ENCODE results near the gene EDNRA.

Gene EDNRA

GRCh38 chr4:147539959-147540358, 59.1 kb downstream of the EDNRA start:
- no peak for DNase-seq (ENCODE audit: extremely low read depth in 1 of 2, low read depth in 1 of 2)

GRCh38 chr4:147542229-147542990, 61.5 kb downstream of the EDNRA start:
- DNase-seq (ENCODE audit: extremely low read depth in 1 of 2, low read depth in 1 of 2): no peak

- DNase-seq (ENCODE audit: extremely low read depth in 1 of 2, low read depth in 1 of 2): no peak
Measured at GRCh38 chr4:147543034-147543433, 62.1 kb downstream of the EDNRA start.

GRCh38 chr4:147546349-147546748, 65.5 kb downstream of the EDNRA start:
- DNase-seq (ENCODE audit: extremely low read depth in 1 of 2, low read depth in 1 of 2): no peak

- no peak for DNase-seq (ENCODE audit: extremely low read depth in 1 of 2, low read depth in 1 of 2)
Measured at GRCh38 chr4:147547314-147548056, 66.6 kb downstream of the EDNRA start.

GRCh38 chr4:147548256-147548655, 67.4 kb downstream of the EDNRA start:
- DNase-seq (ENCODE audit: extremely low read depth in 1 of 2, low read depth in 1 of 2): no peak

GRCh38 chr4:147550626-147551246, 69.8 kb downstream of the EDNRA start:
- no peak for DNase-seq (ENCODE audit: extremely low read depth in 1 of 2, low read depth in 1 of 2)

- no peak for DNase-seq (ENCODE audit: extremely low read depth in 1 of 2, low read depth in 1 of 2)
Measured at GRCh38 chr4:147560625-147561024, 79.7 kb downstream of the EDNRA start.

- no peak for DNase-seq (ENCODE audit: extremely low read depth in 1 of 2, low read depth in 1 of 2)
Measured at GRCh38 chr4:147566762-147567161, 85.9 kb downstream of the EDNRA start.

GRCh38 chr4:147567276-147567675, 86.4 kb downstream of the EDNRA start:
- DNase-seq (ENCODE audit: extremely low read depth in 1 of 2, low read depth in 1 of 2): no peak

- DNase-seq (ENCODE audit: extremely low read depth in 1 of 2, low read depth in 1 of 2): no peak
Measured at GRCh38 chr4:147570616-147571015, 89.7 kb downstream of the EDNRA start.

GRCh38 chr4:147571036-147571770, 90.3 kb downstream of the EDNRA start:
- no peak for DNase-seq (ENCODE audit: extremely low read depth in 1 of 2, low read depth in 1 of 2)

GRCh38 chr4:147576084-147576483, 95.2 kb downstream of the EDNRA start:
- DNase-seq (ENCODE audit: extremely low read depth in 1 of 2, low read depth in 1 of 2): no peak

GRCh38 chr4:147578051-147578476, 97.2 kb downstream of the EDNRA start:
- DNase-seq (ENCODE audit: extremely low read depth in 1 of 2, low read depth in 1 of 2): no peak

GRCh38 chr4:147578593-147578992, 97.7 kb downstream of the EDNRA start:
- no peak for DNase-seq (ENCODE audit: extremely low read depth in 1 of 2, low read depth in 1 of 2)

GRCh38 chr4:147580396-147580795, 99.5 kb downstream of the EDNRA start:
- DNase-seq (ENCODE audit: extremely low read depth in 1 of 2, low read depth in 1 of 2): no peak

- no peak for DNase-seq (ENCODE audit: extremely low read depth in 1 of 2, low read depth in 1 of 2)
Measured at GRCh38 chr4:147581606-147582350, 100.9 kb downstream of the EDNRA start.

GRCh38 chr4:147582386-147583060, 101.6 kb downstream of the EDNRA start:
- DNase-seq (ENCODE audit: extremely low read depth in 1 of 2, low read depth in 1 of 2): no peak

- no peak for DNase-seq (ENCODE audit: extremely low read depth in 1 of 2, low read depth in 1 of 2)
Measured at GRCh38 chr4:147583876-147584275, 103.0 kb downstream of the EDNRA start.

GRCh38 chr4:147586032-147586431, 105.1 kb downstream of the EDNRA start:
- DNase-seq (ENCODE audit: extremely low read depth in 1 of 2, low read depth in 1 of 2): no peak

Measured in stimulated activated CD8-positive, alpha-beta memory T cell treated with anti-CD3 and anti-CD28 coated beads, Interleukin-7, amount 100 ng/mL, for 48 hours (primary cell).